ENCODE data around the gene CHKB.

GRCh38 chr22:50550395-50550794 lies 32.3 kb downstream of the CHKB start:
- TF ChIP-seq, protein P1, sequence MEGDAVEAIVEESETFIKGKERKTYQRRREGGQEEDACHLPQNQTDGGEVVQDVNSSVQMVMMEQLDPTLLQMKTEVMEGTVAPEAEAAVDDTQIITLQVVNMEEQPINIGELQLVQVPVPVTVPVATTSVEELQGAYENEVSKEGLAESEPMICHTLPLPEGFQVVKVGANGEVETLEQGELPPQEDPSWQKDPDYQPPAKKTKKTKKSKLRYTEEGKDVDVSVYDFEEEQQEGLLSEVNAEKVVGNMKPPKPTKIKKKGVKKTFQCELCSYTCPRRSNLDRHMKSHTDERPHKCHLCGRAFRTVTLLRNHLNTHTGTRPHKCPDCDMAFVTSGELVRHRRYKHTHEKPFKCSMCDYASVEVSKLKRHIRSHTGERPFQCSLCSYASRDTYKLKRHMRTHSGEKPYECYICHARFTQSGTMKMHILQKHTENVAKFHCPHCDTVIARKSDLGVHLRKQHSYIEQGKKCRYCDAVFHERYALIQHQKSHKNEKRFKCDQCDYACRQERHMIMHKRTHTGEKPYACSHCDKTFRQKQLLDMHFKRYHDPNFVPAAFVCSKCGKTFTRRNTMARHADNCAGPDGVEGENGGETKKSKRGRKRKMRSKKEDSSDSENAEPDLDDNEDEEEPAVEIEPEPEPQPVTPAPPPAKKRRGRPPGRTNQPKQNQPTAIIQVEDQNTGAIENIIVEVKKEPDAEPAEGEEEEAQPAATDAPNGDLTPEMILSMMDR (IDR thresholded peaks at IDR 0.05) = no peak
- TF ChIP-seq POLR2A (IDR thresholded peaks at IDR 0.05) = no peak
